Measurements from ENCODE around the gene PDX1.

PDX1 gene

GRCh38 chr13:27964741-27965323, 45.0 kb downstream of the PDX1 start:
- TF ChIP-seq CTCF (conservative IDR thresholded peaks at IDR 0.05; ENCODE audit: low read depth, low read length): no peak
- H3K4me3 ChIP-seq (ENCODE audit: low read length): no peak overlapping the region
- no peak for DNase-seq (ENCODE audit: low read depth)

- no peak for DNase-seq (ENCODE audit: low read depth)
- H3K4me3 ChIP-seq (ENCODE audit: low read length): no peak overlapping the region
- TF ChIP-seq CTCF (conservative IDR thresholded peaks at IDR 0.05; ENCODE audit: low read depth, low read length): no peak
These were observed 45.5 kb downstream of the PDX1 start for GRCh38 chr13:27965343-27965739.

GRCh38 chr13:27965740-27966640, 46.2 kb downstream of the PDX1 start:
- TF ChIP-seq CTCF (conservative IDR thresholded peaks at IDR 0.05; ENCODE audit: low read depth, low read length): no peak
- no peak for DNase-seq (ENCODE audit: low read depth)
- no peak overlapping the region for H3K4me3 ChIP-seq (ENCODE audit: low read length)

- TF ChIP-seq CTCF (conservative IDR thresholded peaks at IDR 0.05; ENCODE audit: low read depth, low read length): no peak
- H3K4me3 ChIP-seq (ENCODE audit: low read length): no peak overlapping the region
- DNase-seq (ENCODE audit: low read depth): no peak
These were observed 46.9 kb downstream of the PDX1 start for GRCh38 chr13:27966641-27967202.

GRCh38 chr13:27967203-27967735, 47.5 kb downstream of the PDX1 start:
- no peak for DNase-seq (ENCODE audit: low read depth)
- TF ChIP-seq CTCF (conservative IDR thresholded peaks at IDR 0.05; ENCODE audit: low read depth, low read length): no peak
- H3K4me3 ChIP-seq (ENCODE audit: low read length): no peak overlapping the region

GRCh38 chr13:27967736-27968315, 48.0 kb downstream of the PDX1 start:
- no peak overlapping the region for H3K4me3 ChIP-seq (ENCODE audit: low read length)

More at GRCh38 chr13:27967736-27968315, 48.0 kb downstream of the PDX1 start:
- no peak for DNase-seq (ENCODE audit: low read depth)
- no peak for TF ChIP-seq CTCF (conservative IDR thresholded peaks at IDR 0.05; ENCODE audit: low read depth, low read length)
